ENCODE data around the gene UBE2E2. TPM values are rescaled to one million over a fixed set of nuclear protein-coding genes. Genes with fewer than 3 reads are reported as not detected.

The UBE2E2 gene
- polyA plus RNA-seq, 2 donors, result 16.6 to 21.0 TPM

GRCh38 chr3:23619705-23620637 lies 416.8 kb downstream of the UBE2E2 start:
- Histone ChIP-seq H3K27ac (ENCODE audit: low read depth in 2 of 2, low read length in 1 of 2) (no peak overlapping the region), H3K4me3 (ENCODE audit: low read depth in 1 of 2, low read length in 2 of 2) (no peak overlapping the region), H3K9me3 (ENCODE audit: control insufficient read depth in 2 of 2, insufficient read depth in 1 of 2, low read depth in 1 of 2, low read length in 1 of 2) (no peaks in the 10 kb centered on the region), H3K36me3 (ENCODE audit: control insufficient read depth in 2 of 2, insufficient read depth in 2 of 2, low read length in 1 of 2) (no peaks in the 10 kb centered on the region), H3K27me3 (ENCODE audit: control insufficient read depth in 1 of 2, insufficient read depth in 2 of 2, low read length in 2 of 2) (no peaks in the 10 kb centered on the region), H3K4me1 (ENCODE audit: control insufficient read depth in 2 of 2, insufficient read depth in 2 of 2, low read length in 1 of 2) (peaks cover 0 to 10% of the 10 kb centered on the region in 2 donors)
- 59 to 65% methylated on average over 12 of the region's 12 CpGs for WGBS, 2 donors

GRCh38 chr3:23620638-23621015 lies 417.5 kb downstream of the UBE2E2 start:
- Histone ChIP-seq H3K9me3 (ENCODE audit: control insufficient read depth in 2 of 2, insufficient read depth in 1 of 2, low read depth in 1 of 2, low read length in 1 of 2) (no peaks in the 10 kb centered on the region), H3K4me3 (ENCODE audit: low read depth in 1 of 2, low read length in 2 of 2) (no peak overlapping the region), H3K27ac (ENCODE audit: low read depth in 2 of 2, low read length in 1 of 2) (no peak overlapping the region), H3K27me3 (ENCODE audit: control insufficient read depth in 1 of 2, insufficient read depth in 2 of 2, low read length in 2 of 2) (no peaks in the 10 kb centered on the region), H3K36me3 (ENCODE audit: control insufficient read depth in 2 of 2, insufficient read depth in 2 of 2, low read length in 1 of 2) (no peaks in the 10 kb centered on the region), H3K4me1 (ENCODE audit: control insufficient read depth in 2 of 2, insufficient read depth in 2 of 2, low read length in 1 of 2) (peaks cover 0 to 10% of the 10 kb centered on the region in 2 donors)
- WGBS, 2 donors, result 30 to 32% methylated on average over 4 of the region's 4 CpGs

GRCh38 chr3:23623844-23624243 lies 420.7 kb downstream of the UBE2E2 start:
- Histone ChIP-seq H3K4me1 (ENCODE audit: control insufficient read depth in 2 of 2, insufficient read depth in 2 of 2, low read length in 1 of 2) (peaks cover 0 to 10% of the 10 kb centered on the region in 2 donors), H3K9me3 (ENCODE audit: control insufficient read depth in 2 of 2, insufficient read depth in 1 of 2, low read depth in 1 of 2, low read length in 1 of 2) (peaks cover 0 to 2% of the 10 kb centered on the region in 2 donors), H3K27me3 (ENCODE audit: control insufficient read depth in 1 of 2, insufficient read depth in 2 of 2, low read length in 2 of 2) (no peaks in the 10 kb centered on the region), H3K4me3 (ENCODE audit: low read depth in 1 of 2, low read length in 2 of 2) (no peak overlapping the region), H3K27ac (ENCODE audit: low read depth in 2 of 2, low read length in 1 of 2) (no peak overlapping the region), H3K36me3 (ENCODE audit: control insufficient read depth in 2 of 2, insufficient read depth in 2 of 2, low read length in 1 of 2) (no peaks in the 10 kb centered on the region)
- WGBS, 2 donors, result 78% methylated on average over 2 of the region's 2 CpGs

GRCh38 chr3:23624305-23624704 lies 421.2 kb downstream of the UBE2E2 start:
- peaks cover 0 to 10% of the 10 kb centered on the region in 2 donors for H3K4me1 ChIP-seq (ENCODE audit: control insufficient read depth in 2 of 2, insufficient read depth in 2 of 2, low read length in 1 of 2)
- H3K27ac ChIP-seq (ENCODE audit: low read depth in 2 of 2, low read length in 1 of 2), result no peak overlapping the region
- H3K36me3 ChIP-seq (ENCODE audit: control insufficient read depth in 2 of 2, insufficient read depth in 2 of 2, low read length in 1 of 2), result no peaks in the 10 kb centered on the region
- H3K9me3 ChIP-seq (ENCODE audit: control insufficient read depth in 2 of 2, insufficient read depth in 1 of 2, low read depth in 1 of 2, low read length in 1 of 2), result peaks cover 0 to 2% of the 10 kb centered on the region in 2 donors
- 56 to 100% methylated on average over 1 of the region's 1 CpG for WGBS, 2 donors
- H3K27me3 ChIP-seq (ENCODE audit: control insufficient read depth in 1 of 2, insufficient read depth in 2 of 2, low read length in 2 of 2), result no peaks in the 10 kb centered on the region
- no peak overlapping the region for H3K4me3 ChIP-seq (ENCODE audit: low read depth in 1 of 2, low read length in 2 of 2)

DNA sequence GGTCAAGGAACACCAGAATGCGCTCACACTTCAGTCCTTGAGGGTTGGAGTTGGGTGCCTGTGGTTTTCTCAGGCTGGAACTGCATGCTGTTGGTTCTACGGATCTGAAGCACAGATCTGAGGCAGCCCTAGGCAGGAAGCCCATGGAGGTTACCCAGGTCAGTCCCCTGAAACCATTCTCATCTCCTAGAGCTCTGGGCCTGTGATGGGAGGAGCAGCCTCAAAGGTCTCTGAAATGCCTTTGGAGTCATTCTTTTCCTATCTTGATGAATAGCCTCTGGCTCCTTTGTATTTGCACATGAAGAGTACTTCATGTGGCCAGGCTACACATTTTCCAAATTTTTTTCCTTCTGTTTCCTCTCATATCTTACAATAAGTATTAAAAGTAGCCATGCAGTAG lies 423.3 kb downstream of the UBE2E2 start:
- H3K4me1 ChIP-seq (ENCODE audit: control insufficient read depth in 2 of 2, insufficient read depth in 2 of 2, low read length in 1 of 2), result peaks cover 0 to 1% of the 10 kb centered on the region in 2 donors
- H3K9me3 ChIP-seq (ENCODE audit: control insufficient read depth in 2 of 2, insufficient read depth in 1 of 2, low read depth in 1 of 2, low read length in 1 of 2), result peaks cover 0 to 2% of the 10 kb centered on the region in 2 donors
- H3K27me3 ChIP-seq (ENCODE audit: control insufficient read depth in 1 of 2, insufficient read depth in 2 of 2, low read length in 2 of 2), result no peaks in the 10 kb centered on the region
- H3K36me3 ChIP-seq (ENCODE audit: control insufficient read depth in 2 of 2, insufficient read depth in 2 of 2, low read length in 1 of 2), result no peaks in the 10 kb centered on the region
- WGBS, 2 donors, result 90 to 95% methylated on average over 2 of the region's 2 CpGs
- H3K4me3 ChIP-seq (ENCODE audit: low read depth in 1 of 2, low read length in 2 of 2), result no peak overlapping the region
- no peak overlapping the region for H3K27ac ChIP-seq (ENCODE audit: low read depth in 2 of 2, low read length in 1 of 2)

DNA sequence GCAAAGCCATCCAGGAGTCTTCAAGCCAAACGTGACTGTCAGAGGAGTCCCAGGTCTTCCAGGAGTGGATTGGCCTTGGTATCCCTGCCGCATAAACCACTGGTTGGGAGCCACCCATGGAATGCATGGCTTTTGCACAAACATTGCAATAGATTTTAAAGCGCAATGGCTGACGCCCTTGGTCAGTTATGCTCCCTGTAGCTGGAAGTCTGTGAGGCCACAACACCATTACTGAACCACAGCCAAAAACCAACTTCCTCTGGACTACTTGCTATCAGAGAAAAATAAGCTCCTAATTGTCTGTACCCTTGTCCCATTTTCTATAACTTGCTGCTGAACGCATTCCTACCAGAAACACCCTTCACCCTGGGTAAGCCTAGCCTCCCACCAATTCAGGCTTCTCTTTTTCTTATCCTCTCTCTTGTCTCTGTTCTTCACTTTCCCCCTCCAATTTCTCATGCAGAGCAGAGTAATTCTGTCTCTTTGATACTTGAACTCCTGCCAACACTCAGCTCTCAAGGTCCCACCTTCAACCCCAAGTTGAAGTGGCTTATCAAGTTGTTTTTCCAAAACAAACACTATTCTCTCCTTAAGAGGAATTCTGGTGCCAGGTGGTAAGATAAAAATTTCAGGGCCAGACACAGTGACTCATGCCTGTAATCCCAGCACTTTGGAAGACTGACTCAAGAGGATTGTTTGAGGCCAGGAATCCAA lies 426.2 kb downstream of the UBE2E2 start:
- H3K27me3 ChIP-seq (ENCODE audit: control insufficient read depth in 1 of 2, insufficient read depth in 2 of 2, low read length in 2 of 2), result no peaks in the 10 kb centered on the region
- peaks cover 0 to 2% of the 10 kb centered on the region in 2 donors for H3K9me3 ChIP-seq (ENCODE audit: control insufficient read depth in 2 of 2, insufficient read depth in 1 of 2, low read depth in 1 of 2, low read length in 1 of 2)
- no peak overlapping the region for H3K4me3 ChIP-seq (ENCODE audit: low read depth in 1 of 2, low read length in 2 of 2)
- no peaks in the 10 kb centered on the region for H3K4me1 ChIP-seq (ENCODE audit: control insufficient read depth in 2 of 2, insufficient read depth in 2 of 2, low read length in 1 of 2)
- no peaks in the 10 kb centered on the region for H3K36me3 ChIP-seq (ENCODE audit: control insufficient read depth in 2 of 2, insufficient read depth in 2 of 2, low read length in 1 of 2)
- no peak overlapping the region for H3K27ac ChIP-seq (ENCODE audit: low read depth in 2 of 2, low read length in 1 of 2)
- 73 to 91% methylated on average over 5 of the region's 5 CpGs for WGBS, 2 donors

GRCh38 chr3:23633261-23633960 lies 430.3 kb downstream of the UBE2E2 start:
- Histone ChIP-seq H3K36me3 (ENCODE audit: control insufficient read depth in 2 of 2, insufficient read depth in 2 of 2, low read length in 1 of 2) (no peaks in the 10 kb centered on the region), H3K27me3 (ENCODE audit: control insufficient read depth in 1 of 2, insufficient read depth in 2 of 2, low read length in 2 of 2) (no peaks in the 10 kb centered on the region), H3K4me1 (ENCODE audit: control insufficient read depth in 2 of 2, insufficient read depth in 2 of 2, low read length in 1 of 2) (no peaks in the 10 kb centered on the region), H3K9me3 (ENCODE audit: control insufficient read depth in 2 of 2, insufficient read depth in 1 of 2, low read depth in 1 of 2, low read length in 1 of 2) (no peaks in the 10 kb centered on the region), H3K4me3 (ENCODE audit: low read depth in 1 of 2, low read length in 2 of 2) (no peak overlapping the region), H3K27ac (ENCODE audit: low read depth in 2 of 2, low read length in 1 of 2) (no peak overlapping the region)
- 89 to 90% methylated on average over 6 of the region's 6 CpGs for WGBS, 2 donors

- H3K36me3 ChIP-seq (ENCODE audit: control insufficient read depth in 2 of 2, insufficient read depth in 2 of 2, low read length in 1 of 2), result no peaks in the 10 kb centered on the region
- H3K27ac ChIP-seq (ENCODE audit: low read depth in 2 of 2, low read length in 1 of 2), result no peak overlapping the region
- no peaks in the 10 kb centered on the region for H3K9me3 ChIP-seq (ENCODE audit: control insufficient read depth in 2 of 2, insufficient read depth in 1 of 2, low read depth in 1 of 2, low read length in 1 of 2)
- no peaks in the 10 kb centered on the region for H3K27me3 ChIP-seq (ENCODE audit: control insufficient read depth in 1 of 2, insufficient read depth in 2 of 2, low read length in 2 of 2)
- H3K4me3 ChIP-seq (ENCODE audit: low read depth in 1 of 2, low read length in 2 of 2), result no peak overlapping the region
- 93 to 95% methylated on average over 3 of the region's 3 CpGs for WGBS, 2 donors
- no peaks in the 10 kb centered on the region for H3K4me1 ChIP-seq (ENCODE audit: control insufficient read depth in 2 of 2, insufficient read depth in 2 of 2, low read length in 1 of 2)
Observed at GRCh38 chr3:23637339-23637738, 434.2 kb downstream of the UBE2E2 start.

DNA sequence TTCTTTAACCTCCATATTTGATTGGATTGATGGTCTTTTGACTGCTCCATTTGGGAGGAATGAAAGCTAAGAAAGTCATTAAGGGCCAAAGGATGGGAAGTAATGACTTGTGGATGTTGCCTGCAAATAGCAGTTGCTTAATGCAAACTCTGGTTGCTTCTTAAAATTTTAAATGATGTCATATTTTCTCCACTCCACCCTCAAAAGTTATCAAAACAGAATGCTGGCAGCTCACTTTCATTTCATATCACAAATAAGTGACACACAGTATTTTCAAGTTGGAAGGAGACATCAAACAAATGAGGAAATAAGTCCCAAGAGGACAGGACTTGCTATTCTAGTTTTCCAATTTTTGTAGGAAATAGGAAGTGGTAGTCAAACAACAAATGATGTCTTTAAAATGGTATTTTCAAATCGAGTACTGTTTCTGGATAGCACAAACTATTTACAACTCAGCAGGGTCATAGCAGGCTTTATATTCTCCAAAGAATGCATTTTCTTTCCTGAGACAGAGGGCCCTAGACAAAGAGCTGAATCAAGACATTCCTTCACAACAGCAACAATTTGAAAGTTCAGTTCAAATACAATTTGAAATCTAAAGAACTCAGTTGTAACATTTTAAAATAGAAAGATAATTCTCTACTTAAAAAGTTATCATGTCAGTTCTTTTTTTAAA lies 437.5 kb downstream of the UBE2E2 start:
- no peaks in the 10 kb centered on the region for H3K36me3 ChIP-seq (ENCODE audit: control insufficient read depth in 2 of 2, insufficient read depth in 2 of 2, low read length in 1 of 2)
- WGBS, 2 donors, result 23 to 27% methylated on average over 1 of the region's 1 CpG
- H3K4me1 ChIP-seq (ENCODE audit: control insufficient read depth in 2 of 2, insufficient read depth in 2 of 2, low read length in 1 of 2), result peaks cover 0 to 3% of the 10 kb centered on the region in 2 donors
- H3K4me3 ChIP-seq (ENCODE audit: low read depth in 1 of 2, low read length in 2 of 2), result no peak overlapping the region
- no peaks in the 10 kb centered on the region for H3K27me3 ChIP-seq (ENCODE audit: control insufficient read depth in 1 of 2, insufficient read depth in 2 of 2, low read length in 2 of 2)
- no peaks in the 10 kb centered on the region for H3K9me3 ChIP-seq (ENCODE audit: control insufficient read depth in 2 of 2, insufficient read depth in 1 of 2, low read depth in 1 of 2, low read length in 1 of 2)
- H3K27ac ChIP-seq (ENCODE audit: low read depth in 2 of 2, low read length in 1 of 2), result no peak overlapping the region
